ENCODE data around the gene ZNF81. TPM values are rescaled to one million over a fixed set of nuclear protein-coding genes. Genes with fewer than 3 reads are reported as not detected.
"Not testable (repeated sequence)": the region's sequence is repeated elsewhere in the genome, so short reads cannot be mapped to it uniquely, and the experiment has no call there.

ZNF81 gene
- polyA plus RNA-seq, 4 donors: 6.0 to 8.3 (median 7.3) TPM

GRCh38 chrX:47927212-47927611 lies 90.5 kb downstream of the ZNF81 start:
- DNase-seq (ENCODE audit: low read depth in 4 of 4, low spot score in 3 of 4): no peak

GRCh38 chrX:47931970-47932369 lies 95.3 kb downstream of the ZNF81 start:
- DNase-seq (ENCODE audit: low read depth in 4 of 4, low spot score in 3 of 4): not testable (repeated sequence)

GRCh38 chrX:47933946-47934345 lies 97.2 kb downstream of the ZNF81 start:
- DNase-seq (ENCODE audit: low read depth in 4 of 4, low spot score in 3 of 4): no peak

GRCh38 chrX:47936224-47936939 lies 99.7 kb downstream of the ZNF81 start:
- no peak for DNase-seq (ENCODE audit: low read depth in 4 of 4, low spot score in 3 of 4)

GRCh38 chrX:47936940-47937317 lies 100.2 kb downstream of the ZNF81 start:
- DNase-seq (ENCODE audit: low read depth in 4 of 4, low spot score in 3 of 4): no peak

GRCh38 chrX:47940448-47940847 lies 103.7 kb downstream of the ZNF81 start:
- DNase-seq (ENCODE audit: low read depth in 4 of 4, low spot score in 3 of 4): no peak

- DNase-seq (ENCODE audit: low read depth in 4 of 4, low spot score in 3 of 4): no peak
These were observed 104.7 kb downstream of the ZNF81 start for GRCh38 chrX:47941423-47941822.

- DNase-seq (ENCODE audit: low read depth in 4 of 4, low spot score in 3 of 4): not testable (repeated sequence)
These were observed 118.6 kb downstream of the ZNF81 start for GRCh38 chrX:47955295-47955694.

GRCh38 chrX:47956016-47956415 lies 119.3 kb downstream of the ZNF81 start:
- DNase-seq (ENCODE audit: low read depth in 4 of 4, low spot score in 3 of 4): no peak

GRCh38 chrX:47958206-47958605 lies 121.5 kb downstream of the ZNF81 start:
- DNase-seq (ENCODE audit: low read depth in 4 of 4, low spot score in 3 of 4): not testable (repeated sequence)

- DNase-seq (ENCODE audit: low read depth in 4 of 4, low spot score in 3 of 4): no peak
These were observed 122.2 kb downstream of the ZNF81 start for GRCh38 chrX:47958761-47959342.

- no peak for DNase-seq (ENCODE audit: low read depth in 4 of 4, low spot score in 3 of 4)
These were observed 123.7 kb downstream of the ZNF81 start for GRCh38 chrX:47960406-47960805.

GRCh38 chrX:47961830-47962229 lies 125.1 kb downstream of the ZNF81 start:
- DNase-seq (ENCODE audit: low read depth in 4 of 4, low spot score in 3 of 4): not testable (repeated sequence)

GRCh38 chrX:47965526-47965925 lies 128.8 kb downstream of the ZNF81 start:
- not testable (repeated sequence) for DNase-seq (ENCODE audit: low read depth in 4 of 4, low spot score in 3 of 4)

Other genes starting within 250 kb of the ZNF81 start
- 1 to 10 TPM; 4.2 to 8.7 (median 6.1) TPM for gene SYN1, start 217.0 kb upstream of the ZNF81 start, polyA plus RNA-seq (ENCODE audit: insufficient read length in 4 of 4)
- 1 to 10 TPM in 3 of 4 donors, under 1 TPM in 1; 0.95 to 2.7 (median 1.7) TPM for gene CFP, start 207.0 kb upstream of the ZNF81 start, polyA plus RNA-seq (ENCODE audit: insufficient read length in 4 of 4)
- gene ELK1, start 186.3 kb upstream of the ZNF81 start, polyA plus RNA-seq (ENCODE audit: insufficient read length in 4 of 4): 10 to 100 TPM; 26.6 to 35.8 (median 30.5) TPM
- 100 to 1,000 TPM in 3 of 4 donors, 10 to 100 TPM in 1; 87.5 to 119 (median 112) TPM for gene UXT, start 177.7 kb upstream of the ZNF81 start, polyA plus RNA-seq (ENCODE audit: insufficient read length in 4 of 4)
- 10 to 100 TPM in 3 of 4 donors, 1 to 10 TPM in 1; 7.9 to 12.1 (median 11.4) TPM for gene ZNF182, start 167.1 kb downstream of the ZNF81 start, polyA plus RNA-seq (ENCODE audit: insufficient read length in 4 of 4)
- gene SPACA5, start 170.1 kb downstream of the ZNF81 start, polyA plus RNA-seq (ENCODE audit: insufficient read length in 4 of 4): under 1 TPM in 1 of 4 donors, not detected in 3; 0.32 TPM
- 1 to 10 TPM; 3.4 to 4.6 (median 4.0) TPM for gene ZNF630, start 234.7 kb downstream of the ZNF81 start, polyA plus RNA-seq (ENCODE audit: insufficient read length in 4 of 4)

Measured in left renal pelvis (tissue), 4 donors.